CD4-positive, alpha-beta memory T cell (primary cell): ENCODE results near the gene ZMPSTE24. TPM values are rescaled to one million over a fixed set of nuclear protein-coding genes. Genes with fewer than 3 reads are reported as not detected.
"Not testable (repeated sequence)": the region's sequence is repeated elsewhere in the genome, so short reads cannot be mapped to it uniquely, and the experiment has no call there.

Experiments used
- CTCF ChIA-PET: fragments of 350-600 bp; sonication (Branson Sonifier 250); formaldehyde crosslinking; loops from one replicate; lab custom pipeline; 2021; ENCODE audit warnings: inconsistent platforms; ENCODE audit not compliant: partially characterized antibody; lab: Charles Lee
- POLR2A ChIA-PET: fragments of 350-600 bp; sonication (Branson Sonifier 250); formaldehyde crosslinking; loops from one replicate; lab custom pipeline; 2021; ENCODE audit not compliant: partially characterized antibody; lab: Charles Lee
- DNase-seq, 5 donors: peaks; one replicate each; pipeline versions ENCODE4 v3.0.0 to v3.0.0-alpha.2; 2020 to 2022; ENCODE audit warnings: mixed read lengths in 1 of 5
- H3K27ac ChIP-seq: one replicate; pipeline ENCODE4 v1.7.0; 2013; ENCODE audit warnings: low read depth, low read length
- H3K27me3 ChIP-seq: 2 replicates; pipeline ENCODE4 v1.7.0; 2013; ENCODE audit warnings: mild to moderate bottlenecking, low read length, moderate library complexity; ENCODE audit not compliant: insufficient read depth
- H3K36me3 ChIP-seq: 2 replicates; pipeline ENCODE4 v1.7.0; 2013; ENCODE audit warnings: mild to moderate bottlenecking, low read length, moderate library complexity; ENCODE audit not compliant: insufficient read depth
- H3K4me1 ChIP-seq: 2 replicates; pipeline ENCODE4 v1.7.0; 2013; ENCODE audit warnings: mild to moderate bottlenecking, low read length, moderate library complexity; ENCODE audit not compliant: insufficient read depth
- H3K4me3 ChIP-seq, 2 donors: one replicate each; pipeline ENCODE4 v1.7.0; 2013; ENCODE audit warnings: low read length in 2 of 2, mild to moderate bottlenecking in 1 of 2
- H3K9me3 ChIP-seq, 2 donors: one replicate each; pipeline ENCODE4 v1.7.0; 2013; ENCODE audit warnings: low read length in 2 of 2, control low read depth in 1 of 2; ENCODE audit not compliant: control insufficient read depth in 1 of 2
- H3K27ac Mint-ChIP-seq, 7 donors: one replicate each; pipeline ENCODE4 v1.8.0; 2020 to 2021; ENCODE audit warnings: mixed read lengths in 7 of 7, mild to moderate bottlenecking in 6 of 7, inconsistent platforms in 3 of 7, moderate library complexity in 3 of 7
- H3K27me3 Mint-ChIP-seq, 2 donors: one replicate each; pipeline ENCODE4 v1.8.0; 2020 to 2021; ENCODE audit warnings: mixed read lengths in 2 of 2
- H3K36me3 Mint-ChIP-seq, 2 donors: one replicate each; pipeline ENCODE4 v1.8.0; 2020 to 2021; ENCODE audit warnings: mixed read lengths in 2 of 2, inconsistent platforms in 1 of 2, mild to moderate bottlenecking in 1 of 2
- H3K4me1 Mint-ChIP-seq, 4 donors: one replicate each; pipeline ENCODE4 v1.8.0; 2020 to 2021; ENCODE audit warnings: mixed read lengths in 4 of 4, mild to moderate bottlenecking in 1 of 4
- H3K4me3 Mint-ChIP-seq, 8 donors: one replicate each; pipeline ENCODE4 v1.8.0; 2020 to 2021; ENCODE audit warnings: mixed read lengths in 8 of 8, mild to moderate bottlenecking in 7 of 8, moderate library complexity in 6 of 8, inconsistent platforms in 3 of 8
- H3K9me3 Mint-ChIP-seq, 8 donors: one replicate each; pipeline ENCODE4 v1.8.0; 2020 to 2021; ENCODE audit warnings: mixed read lengths in 8 of 8, mild to moderate bottlenecking in 5 of 8, inconsistent platforms in 3 of 8, moderate library complexity in 1 of 8
- intact Hi-C: fragments of 100-400 bp; cut with micrococcal nuclease; formaldehyde crosslinking; loops from one replicate; pipeline ENCODE4 v1.15.1; 2023
- polyA plus RNA-seq, 2 donors: library from polyadenylated mRNA; unstranded; fragments of 300-500 nt; fragmentation: Illumina TruSeq; gene quantifications; one replicate each; pipeline ENCODE4 v1.2.3, GENCODE V29; 2021
- total RNA-seq, 2 experiments: library from RNA; stranded (reverse); gene quantifications; one replicate each; pipeline ENCODE4 v1.2.3, GENCODE V29; 2021

ZMPSTE24 gene
- total and polyA plus RNA-seq, 4 experiments from 2014 or later: 19.7 to 44.1 (median 24.0) TPM

DNA sequence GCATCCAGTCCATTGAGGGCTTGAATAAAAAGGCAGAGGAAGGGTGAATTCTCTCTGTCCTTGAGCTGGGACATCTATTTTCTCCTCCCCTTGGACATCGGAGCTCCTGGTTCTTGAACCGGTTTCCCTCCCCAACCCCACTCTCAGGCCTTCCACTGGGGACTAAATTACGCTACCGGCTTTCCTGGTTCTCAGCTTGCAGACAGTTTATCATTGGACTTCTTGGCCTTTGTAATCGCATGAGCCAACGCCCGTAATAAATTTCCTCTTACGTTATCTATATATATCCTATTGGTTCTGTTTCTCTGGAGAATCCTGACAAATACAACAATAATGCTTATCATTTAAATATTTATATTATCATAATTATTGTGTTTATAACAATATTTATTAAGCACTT, 79.4 kb downstream of the ZMPSTE24 start:
- ChIA-PET CTCF (interaction anchor here (0.9 to 6.4 kb wide), 24 partner anchors 9 to 259 kb away, joined by 3 to 278 read pairs (median 12); partner anchors contain the start of genes COL9A2, RLF, SMAP2 and ZFP69B), POLR2A (interaction anchor here (1.9 to 3.3 kb wide), 4 partner anchors 36 to 184 kb away, joined by 10 to 19 read pairs (median 16); partner anchors contain the start of gene SMAP2)
- no peak overlapping the region for H3K27ac Mint-ChIP-seq
- no peaks in the 10 kb centered on the region for H3K27me3 Mint-ChIP-seq
- H3K9me3 Mint-ChIP-seq: peaks cover 0 to 3% (median 0%) of the 10 kb centered on the region in 8 donors
- no peak overlapping the region for H3K4me3 Mint-ChIP-seq
- peaks cover 16 to 32% (median 26%) of the 10 kb centered on the region in 4 donors for H3K4me1 Mint-ChIP-seq
- no peak for DNase-seq
- Histone ChIP-seq H3K36me3 (no peaks in the 10 kb centered on the region), H3K4me3 (no peak overlapping the region), H3K27me3 (no peaks in the 10 kb centered on the region), H3K27ac (no peak overlapping the region), H3K4me1 (peaks cover 26% of the 10 kb centered on the region), H3K9me3 (no peaks in the 10 kb centered on the region)
- no peaks in the 10 kb centered on the region for H3K36me3 Mint-ChIP-seq
- intact Hi-C loops: no loop called here

DNA sequence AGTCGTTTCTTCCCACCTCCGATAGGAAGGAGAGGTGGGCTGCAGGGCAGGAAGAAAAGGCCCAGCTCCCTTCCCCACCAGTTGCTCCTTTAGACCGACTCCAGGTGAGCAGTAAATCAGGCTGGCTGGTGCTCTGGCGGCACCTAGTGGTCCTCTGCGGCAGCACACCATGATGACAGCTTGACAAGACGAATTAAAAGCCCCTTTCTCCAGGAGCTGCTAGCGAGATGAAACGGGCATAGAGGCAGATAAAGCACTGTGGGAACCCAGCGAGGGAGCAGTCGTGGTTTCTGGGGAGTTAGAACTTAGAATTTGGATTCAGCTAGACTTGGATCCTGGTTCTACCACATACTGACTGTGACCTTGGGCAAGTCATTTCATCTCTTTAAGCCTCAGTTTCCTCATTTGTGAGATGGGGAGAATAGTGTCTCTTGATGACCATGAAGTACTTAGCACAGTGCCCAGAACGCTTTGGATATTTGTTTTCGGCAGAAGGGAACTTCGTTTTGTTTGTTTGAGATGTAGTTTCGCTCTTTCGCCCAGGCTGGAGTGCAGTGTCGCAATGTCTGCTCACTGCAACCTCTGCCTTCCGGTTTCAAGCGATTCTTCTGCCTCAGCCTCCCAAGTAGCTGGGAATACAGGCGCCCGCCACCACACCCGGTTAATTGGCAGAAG, 80.8 kb downstream of the ZMPSTE24 start:
- CTCF ChIA-PET: interaction anchor here (0.6 to 6.4 kb wide), 68 partner anchors 10 to 282 kb away, joined by 3 to 278 read pairs (median 7); partner anchors contain the start of genes COL9A2, RLF, SMAP2 and ZFP69B
- H3K4me3 ChIP-seq: no peak overlapping the region

GRCh38 chr1:40339420-40340323, 81.6 kb downstream of the ZMPSTE24 start:
- Histone ChIP-seq H3K9me3 (no peaks in the 10 kb centered on the region), H3K4me1 (peaks cover 36% of the 10 kb centered on the region), H3K27me3 (no peaks in the 10 kb centered on the region), H3K27ac (no peak overlapping the region), H3K4me3 (no peak overlapping the region), H3K36me3 (no peaks in the 10 kb centered on the region)
- Mint-ChIP-seq H3K36me3 (no peaks in the 10 kb centered on the region), H3K4me3 (peak overlapping the region in 2 of 8 donors; percentile 17 to 33), H3K4me1 (peaks cover 26 to 50% (median 38%) of the 10 kb centered on the region in 4 donors), H3K9me3 (no peaks in the 10 kb centered on the region), H3K27me3 (no peaks in the 10 kb centered on the region), H3K27ac (peak overlapping the region in 5 of 7 donors; percentile 26 to 68 (median 58))
- ChIA-PET CTCF (interaction anchor here (0.6 to 6.4 kb wide), 60 partner anchors 9 to 283 kb away, joined by 3 to 278 read pairs (median 8); partner anchors contain the start of genes COL9A2, RLF, SMAP2 and ZFP69B), POLR2A (interaction anchor here (1.5 to 3.3 kb wide), 7 partner anchors 24 to 187 kb away, joined by 4 to 19 read pairs (median 12); partner anchors contain the start of gene SMAP2)
- DNase-seq: no peak
- intact Hi-C loops: loop anchor here (5.0 kb wide), 1 partner anchor 48 kb away; no protein-coding TSS in a partner anchor

More for the DNA sequence above, 80.8 kb downstream of the ZMPSTE24 start:
- DNase-seq: peak; percentile 86 to 89 (median 87)
- peaks cover 20 to 42% (median 31%) of the 10 kb centered on the region in 4 donors for H3K4me1 Mint-ChIP-seq
- Histone ChIP-seq H3K27me3 (no peaks in the 10 kb centered on the region), H3K36me3 (no peaks in the 10 kb centered on the region), H3K4me1 (peaks cover 31% of the 10 kb centered on the region), H3K9me3 (no peaks in the 10 kb centered on the region), H3K27ac (no peak overlapping the region)
- H3K27ac Mint-ChIP-seq: peak overlapping the region in 6 of 7 donors; percentile 1 to 94 (median 58)
- H3K9me3 Mint-ChIP-seq: no peaks in the 10 kb centered on the region
- H3K27me3 Mint-ChIP-seq: no peaks in the 10 kb centered on the region
- peak overlapping the region; percentile 0 to 62 (median 50) for H3K4me3 Mint-ChIP-seq
- POLR2A ChIA-PET: interaction anchor here (0.8 to 3.3 kb wide), 8 partner anchors 24 to 186 kb away, joined by 4 to 19 read pairs (median 12); partner anchors contain the start of genes RLF and SMAP2
- intact Hi-C loops: loop anchor here (1.0 kb wide), 6 partner anchors 24 to 261 kb away; no protein-coding TSS in a partner anchor
- no peaks in the 10 kb centered on the region for H3K36me3 Mint-ChIP-seq

GRCh38 chr1:40341491-40342380, 83.7 kb downstream of the ZMPSTE24 start:
- H3K27ac ChIP-seq: no peak overlapping the region
- CTCF ChIA-PET: interaction anchor here (0.9 to 3.4 kb wide), 20 partner anchors 14 to 267 kb away, joined by 3 to 46 read pairs (median 4); partner anchors contain the start of gene COL9A2
- DNase-seq: no peak
- H3K27me3 Mint-ChIP-seq: no peaks in the 10 kb centered on the region
- no peaks in the 10 kb centered on the region for H3K9me3 Mint-ChIP-seq
- no peaks in the 10 kb centered on the region for H3K36me3 ChIP-seq
- H3K4me3 ChIP-seq: no peak overlapping the region
- peak overlapping the region in 7 of 8 donors; percentile 17 to 53 (median 39) for H3K4me3 Mint-ChIP-seq
- H3K27me3 ChIP-seq: no peaks in the 10 kb centered on the region
- H3K9me3 ChIP-seq: no peaks in the 10 kb centered on the region
- H3K4me1 ChIP-seq: peaks cover 43% of the 10 kb centered on the region
- H3K27ac Mint-ChIP-seq: peak overlapping the region; percentile 14 to 90 (median 81)
- POLR2A ChIA-PET: interaction anchor here (0.7 to 2.2 kb wide), 7 partner anchors 26 to 189 kb away, joined by 3 to 8 read pairs (median 5); partner anchors contain the start of gene SMAP2
- no peaks in the 10 kb centered on the region for H3K36me3 Mint-ChIP-seq
- intact Hi-C loops: loop anchor here (5.0 kb wide), 1 partner anchor 46 kb away; no protein-coding TSS in a partner anchor
- H3K4me1 Mint-ChIP-seq: peaks cover 29 to 59% (median 44%) of the 10 kb centered on the region in 4 donors

- not testable (repeated sequence) for H3K27me3 Mint-ChIP-seq, H3K9me3 Mint-ChIP-seq, H3K27ac ChIP-seq, H3K36me3 ChIP-seq, DNase-seq, H3K27me3 ChIP-seq, H3K9me3 ChIP-seq, H3K4me3 ChIP-seq, H3K36me3 Mint-ChIP-seq
- Mint-ChIP-seq H3K4me1 (peaks cover 29 to 59% (median 44%) of the 10 kb centered on the region in 4 donors), H3K4me3 (peak overlapping the region in 6 of 8 donors; percentile 17 to 53 (median 40)), H3K27ac (peak overlapping the region; percentile 14 to 90 (median 81))
- ChIA-PET POLR2A (interaction anchor here (0.6 to 2.2 kb wide), 5 partner anchors 32 to 61 kb away, joined by 4 to 8 read pairs (median 5); partner anchors contain the start of gene SMAP2), CTCF (interaction anchor here (1.2 to 3.4 kb wide), 11 partner anchors 7 to 268 kb away, joined by 3 to 46 read pairs (median 7); partner anchors contain the start of gene COL9A2)
- peaks cover 43% of the 10 kb centered on the region for H3K4me1 ChIP-seq
- intact Hi-C loops: loop anchor here (5.0 kb wide), 1 partner anchor 45 kb away; no protein-coding TSS in a partner anchor
These were observed 84.3 kb downstream of the ZMPSTE24 start for GRCh38 chr1:40342381-40342717.
